Tibial nerve (tissue), 4 donors: Measurements from ENCODE around the gene GLI1.
"Not testable (repeated sequence)": the region's sequence is repeated elsewhere in the genome, so short reads cannot be mapped to it uniquely, and the experiment has no call there.

Source experiments
- CTCF ChIP-seq, 5 experiments: fragments of 200-600 bp in 3 of 5; fragments of 450-650 bp in 2 of 5; sonication (generic) in 3 of 5; IDR thresholded peaks; one replicate each; pipeline ENCODE4 v1.5.1; 2016 to 2019; ENCODE audit warnings: antibody characterized with exemption in 5 of 5, mild to moderate bottlenecking in 3 of 5, moderate library complexity in 2 of 5
- EP300 ChIP-seq, 2 donors: sonication (generic); formaldehyde crosslinking; IDR thresholded peaks; one replicate each; pipeline ENCODE4 v1.6.1; 2017; ENCODE audit warnings: antibody characterized with exemption in 2 of 2, mild to moderate bottlenecking in 1 of 2
- POLR2A ChIP-seq, 2 donors: fragments of 450-650 bp; IDR thresholded peaks; one replicate each; pipeline ENCODE4 v1.6.1; 2017; ENCODE audit warnings: antibody characterized with exemption in 2 of 2, mild to moderate bottlenecking in 2 of 2, moderate library complexity in 2 of 2

- not testable (repeated sequence) for TF ChIP-seq CTCF, POLR2A, EP300 (IDR thresholded peaks at IDR 0.05)
Measured at GRCh38 chr12:57441393-57441792, 18.2 kb upstream of the GLI1 start.
